GM19043 (cell line): ENCODE data around the gene BPIFA2.
"Not testable (repeated sequence)": the region's sequence is repeated elsewhere in the genome, so short reads cannot be mapped to it uniquely, and the experiment has no call there.

ENCODE experiments used
- ATAC-seq: cut with Tn5 transposase; IDR thresholded peaks from one replicate; pipeline ENCODE4 v1.9.1; 2021; ENCODE audit warnings: low read depth; ENCODE audit not compliant: unreplicated experiment

The BPIFA2 gene

GRCh38 chr20:33167859-33168258 lies at the start of gene BPIFA2:
Gene BPIFA2 (plus strand): TSS chr20:33168159. CDS start chr20:33169146, 987 bp downstream.
- ATAC-seq: no peak

GRCh38 chr20:33119725-33120720 lies 47.9 kb upstream of the BPIFA2 start:
- ATAC-seq: no peak

- ATAC-seq: no peak
Measured at GRCh38 chr20:33120934-33121333, 47.0 kb upstream of the BPIFA2 start.

- ATAC-seq: not testable (repeated sequence)
Measured at GRCh38 chr20:33122297-33122696, 45.7 kb upstream of the BPIFA2 start.

GRCh38 chr20:33124261-33124660 lies 43.7 kb upstream of the BPIFA2 start:
- no peak for ATAC-seq

GRCh38 chr20:33124994-33125393 lies 43.0 kb upstream of the BPIFA2 start:
- ATAC-seq: no peak

- no peak for ATAC-seq
Measured at GRCh38 chr20:33125983-33126382, 42.0 kb upstream of the BPIFA2 start.

- ATAC-seq: no peak
Measured at GRCh38 chr20:33127422-33128097, 40.4 kb upstream of the BPIFA2 start.

- no peak for ATAC-seq
Measured at GRCh38 chr20:33130568-33131061, 37.3 kb upstream of the BPIFA2 start.

GRCh38 chr20:33131949-33132473 lies 35.9 kb upstream of the BPIFA2 start:
- ATAC-seq: no peak

- ATAC-seq: no peak
Measured at GRCh38 chr20:33132513-33133372, 35.2 kb upstream of the BPIFA2 start.

GRCh38 chr20:33133373-33133941 lies 34.5 kb upstream of the BPIFA2 start:
- ATAC-seq: no peak

GRCh38 chr20:33137195-33137594 lies 30.8 kb upstream of the BPIFA2 start:
- no peak for ATAC-seq

- ATAC-seq: no peak
Measured at GRCh38 chr20:33139467-33139866, 28.5 kb upstream of the BPIFA2 start.

GRCh38 chr20:33145521-33145920 lies 22.4 kb upstream of the BPIFA2 start:
- ATAC-seq: no peak

GRCh38 chr20:33147299-33147698 lies 20.7 kb upstream of the BPIFA2 start:
- ATAC-seq: no peak

- no peak for ATAC-seq
Measured at GRCh38 chr20:33148040-33148439, 19.9 kb upstream of the BPIFA2 start.

GRCh38 chr20:33154252-33154651 lies 13.7 kb upstream of the BPIFA2 start:
- no peak for ATAC-seq

- no peak for ATAC-seq
Measured at GRCh38 chr20:33158637-33159385, 9.1 kb upstream of the BPIFA2 start.
